Measurements from ENCODE around the gene SLC17A7.

The SLC17A7 gene

DNA sequence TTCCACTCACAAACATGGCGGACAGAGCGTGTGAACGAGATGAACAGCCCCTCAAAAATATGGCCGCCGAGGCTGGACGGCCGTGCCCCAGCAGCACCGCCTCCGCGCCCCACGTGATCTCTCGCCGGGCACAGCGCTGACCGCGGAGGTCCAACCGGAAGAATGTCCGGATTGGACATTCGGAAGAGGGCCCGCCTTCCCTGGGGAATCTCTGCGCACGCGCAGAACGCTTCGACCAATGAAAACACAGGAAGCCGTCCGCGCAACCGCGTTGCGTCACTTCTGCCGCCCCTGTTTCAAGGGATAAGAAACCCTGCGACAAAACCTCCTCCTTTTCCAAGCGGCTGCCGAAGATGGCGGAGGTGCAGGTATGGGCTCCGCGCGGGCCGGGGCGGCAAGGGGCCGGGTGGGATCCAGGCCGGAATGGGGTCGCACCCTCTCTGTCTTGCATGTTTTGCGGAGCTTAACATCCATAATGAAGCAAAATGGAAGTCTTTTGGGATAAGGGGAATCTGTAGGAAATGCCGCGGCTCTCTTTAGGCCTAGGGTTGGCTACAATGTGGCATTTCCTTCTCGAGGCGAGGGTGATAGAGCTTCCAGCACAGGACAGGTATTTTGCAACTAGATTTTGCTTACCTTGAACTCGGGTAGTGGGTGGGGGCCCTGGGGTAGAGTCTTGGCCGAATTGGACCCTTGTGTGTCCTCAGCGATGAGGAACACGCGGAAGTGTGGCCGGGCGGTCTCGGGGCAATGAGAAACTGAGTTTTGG is 46.1 kb upstream of the SLC17A7 start, which contains the start of gene RPL13A:
Gene RPL13A (plus strand): TSS at position 332 of the 769 bp plus-strand sequence. CDS start 22 bp downstream, at position 354.
- TF ChIP-seq, protein P1, sequence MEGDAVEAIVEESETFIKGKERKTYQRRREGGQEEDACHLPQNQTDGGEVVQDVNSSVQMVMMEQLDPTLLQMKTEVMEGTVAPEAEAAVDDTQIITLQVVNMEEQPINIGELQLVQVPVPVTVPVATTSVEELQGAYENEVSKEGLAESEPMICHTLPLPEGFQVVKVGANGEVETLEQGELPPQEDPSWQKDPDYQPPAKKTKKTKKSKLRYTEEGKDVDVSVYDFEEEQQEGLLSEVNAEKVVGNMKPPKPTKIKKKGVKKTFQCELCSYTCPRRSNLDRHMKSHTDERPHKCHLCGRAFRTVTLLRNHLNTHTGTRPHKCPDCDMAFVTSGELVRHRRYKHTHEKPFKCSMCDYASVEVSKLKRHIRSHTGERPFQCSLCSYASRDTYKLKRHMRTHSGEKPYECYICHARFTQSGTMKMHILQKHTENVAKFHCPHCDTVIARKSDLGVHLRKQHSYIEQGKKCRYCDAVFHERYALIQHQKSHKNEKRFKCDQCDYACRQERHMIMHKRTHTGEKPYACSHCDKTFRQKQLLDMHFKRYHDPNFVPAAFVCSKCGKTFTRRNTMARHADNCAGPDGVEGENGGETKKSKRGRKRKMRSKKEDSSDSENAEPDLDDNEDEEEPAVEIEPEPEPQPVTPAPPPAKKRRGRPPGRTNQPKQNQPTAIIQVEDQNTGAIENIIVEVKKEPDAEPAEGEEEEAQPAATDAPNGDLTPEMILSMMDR (IDR thresholded peaks at IDR 0.05; ENCODE audit: low read depth, low read length, missing control alignments), result no peak
- H3K4me3 ChIP-seq (replicated peaks; ENCODE audit: low read depth, low read length), result peak within 1 kb of the TSS; percentile 100
- DNase-seq (ENCODE audit: extremely low read depth, low read depth), result peak; percentile 98

DNA sequence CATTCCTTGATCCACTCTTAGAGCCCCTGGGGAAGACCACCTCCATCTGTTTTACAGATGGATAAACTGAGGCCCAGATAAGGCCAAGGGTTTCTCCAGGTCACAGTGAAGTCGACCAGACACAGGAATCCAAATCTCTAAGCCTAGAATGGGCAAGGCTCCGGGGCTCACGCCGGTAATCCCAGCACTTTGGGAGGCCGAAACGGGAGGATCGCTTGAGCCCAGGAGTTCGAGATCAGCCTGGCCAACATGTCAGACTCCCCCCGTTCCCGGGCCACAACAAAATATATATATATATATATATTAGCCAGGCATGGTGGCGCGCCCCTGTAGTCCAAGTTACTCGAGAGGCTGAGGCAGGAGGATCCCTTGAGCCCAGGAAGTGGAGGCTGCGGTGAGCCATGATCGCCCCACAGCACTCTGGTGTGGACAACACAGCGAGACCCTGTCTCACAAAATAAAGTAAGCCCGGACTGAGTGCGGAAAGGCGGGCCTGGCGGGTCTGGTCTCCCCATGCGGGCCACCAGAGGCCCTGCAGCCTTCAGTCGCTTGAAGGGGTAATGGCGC is 45.5 kb upstream of the SLC17A7 start:
- no peak overlapping the region for H3K4me3 ChIP-seq (replicated peaks; ENCODE audit: low read depth, low read length)
- TF ChIP-seq, protein P1 (IDR thresholded peaks at IDR 0.05; ENCODE audit: low read depth, low read length, missing control alignments), result no peak
- no peak for DNase-seq (ENCODE audit: extremely low read depth, low read depth)

DNA sequence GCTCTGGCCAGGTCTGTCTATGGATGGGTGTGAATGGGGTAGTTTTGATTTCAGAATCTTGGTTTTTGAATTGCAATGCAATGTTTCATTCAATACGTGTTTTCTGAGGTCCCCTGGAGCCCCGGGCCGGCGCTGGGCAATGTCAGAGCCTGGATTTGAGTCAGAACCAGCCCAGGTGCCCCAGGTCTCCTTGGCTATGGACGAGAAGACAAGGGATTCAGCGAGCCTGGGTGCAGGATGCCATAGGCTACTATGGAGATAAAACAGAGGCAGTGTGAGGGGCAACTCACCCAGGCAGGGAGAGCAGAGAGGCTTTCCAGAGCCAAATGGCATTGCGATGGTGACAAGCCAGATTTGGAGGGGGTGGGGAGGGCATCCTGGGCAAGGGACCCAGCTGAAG is 44.9 kb upstream of the SLC17A7 start:
- no peak for DNase-seq (ENCODE audit: extremely low read depth, low read depth)
- TF ChIP-seq, protein P1 (IDR thresholded peaks at IDR 0.05; ENCODE audit: low read depth, low read length, missing control alignments), result no peak
- H3K4me3 ChIP-seq (replicated peaks; ENCODE audit: low read depth, low read length), result no peak overlapping the region

DNA sequence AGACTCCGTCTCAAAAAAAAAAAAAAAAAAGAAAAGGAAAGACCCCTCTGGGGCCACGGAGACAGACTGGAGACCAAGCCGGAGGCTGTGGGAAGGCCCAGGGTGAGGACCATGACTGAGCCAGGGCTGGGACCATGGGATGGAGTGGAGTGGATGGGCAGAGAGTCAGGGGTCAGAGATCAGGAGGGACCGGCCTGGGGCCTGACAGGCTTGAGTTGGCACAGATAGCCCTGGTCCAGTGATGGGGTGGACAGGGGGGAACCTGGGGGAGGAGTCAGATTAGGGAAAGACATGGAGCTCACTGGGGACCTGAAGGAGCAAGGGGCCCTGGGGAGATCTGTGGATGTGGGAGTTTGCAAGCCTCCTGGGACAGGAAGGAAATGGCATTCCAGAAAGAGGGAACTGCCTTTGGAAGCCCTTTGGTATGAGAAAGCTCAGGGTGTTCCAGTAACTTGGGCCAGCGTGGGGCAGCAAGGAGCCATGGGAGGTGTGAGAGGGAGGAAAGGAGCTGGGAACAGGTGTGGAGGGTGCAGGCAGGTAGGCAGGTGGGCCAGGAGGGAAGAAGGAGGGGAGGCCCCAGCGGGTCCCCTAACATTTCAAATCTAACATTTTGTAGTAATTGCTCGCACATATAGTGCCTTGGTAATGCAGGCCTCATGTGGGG is 39.8 kb upstream of the SLC17A7 start:
- DNase-seq (ENCODE audit: extremely low read depth, low read depth), result no peak
- TF ChIP-seq, protein P1 (IDR thresholded peaks at IDR 0.05; ENCODE audit: low read depth, low read length, missing control alignments), result no peak
- no peak overlapping the region for H3K4me3 ChIP-seq (replicated peaks; ENCODE audit: low read depth, low read length)

DNA sequence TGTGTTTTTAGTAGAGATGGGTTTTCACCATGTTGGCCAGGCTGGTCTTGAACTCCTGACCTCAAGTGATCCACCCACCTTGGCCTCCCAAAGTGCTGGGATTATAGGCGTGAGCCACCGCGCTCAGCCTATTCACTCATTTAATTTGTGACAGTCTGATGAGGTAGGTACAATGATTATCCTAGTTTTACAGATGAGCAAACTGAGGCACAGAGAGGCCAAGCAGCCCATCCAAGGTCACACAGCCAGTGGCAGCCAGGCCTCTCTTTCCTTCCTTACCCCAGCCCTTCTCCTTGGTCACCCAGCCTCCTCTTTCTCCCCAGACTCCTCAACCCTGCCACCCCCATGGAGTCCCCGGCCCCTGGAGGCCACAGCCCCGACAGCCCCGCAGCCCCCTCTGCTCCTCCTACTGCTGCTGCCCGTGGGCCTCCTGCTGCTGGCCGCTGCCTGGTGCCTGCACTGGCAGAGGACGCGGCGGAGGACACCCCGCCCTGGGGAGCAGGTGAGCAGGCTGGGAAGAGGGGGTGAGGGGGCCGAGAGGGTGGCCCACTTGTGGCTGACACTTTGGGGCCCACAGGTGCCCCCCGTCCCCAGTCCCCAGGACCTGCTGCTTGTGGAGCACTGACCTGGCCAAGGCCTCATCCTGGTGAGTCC is 38.8 kb upstream of the SLC17A7 start:
- no peak for DNase-seq (ENCODE audit: extremely low read depth, low read depth)
- TF ChIP-seq, protein P1 (IDR thresholded peaks at IDR 0.05; ENCODE audit: low read depth, low read length, missing control alignments), result no peak

DNA sequence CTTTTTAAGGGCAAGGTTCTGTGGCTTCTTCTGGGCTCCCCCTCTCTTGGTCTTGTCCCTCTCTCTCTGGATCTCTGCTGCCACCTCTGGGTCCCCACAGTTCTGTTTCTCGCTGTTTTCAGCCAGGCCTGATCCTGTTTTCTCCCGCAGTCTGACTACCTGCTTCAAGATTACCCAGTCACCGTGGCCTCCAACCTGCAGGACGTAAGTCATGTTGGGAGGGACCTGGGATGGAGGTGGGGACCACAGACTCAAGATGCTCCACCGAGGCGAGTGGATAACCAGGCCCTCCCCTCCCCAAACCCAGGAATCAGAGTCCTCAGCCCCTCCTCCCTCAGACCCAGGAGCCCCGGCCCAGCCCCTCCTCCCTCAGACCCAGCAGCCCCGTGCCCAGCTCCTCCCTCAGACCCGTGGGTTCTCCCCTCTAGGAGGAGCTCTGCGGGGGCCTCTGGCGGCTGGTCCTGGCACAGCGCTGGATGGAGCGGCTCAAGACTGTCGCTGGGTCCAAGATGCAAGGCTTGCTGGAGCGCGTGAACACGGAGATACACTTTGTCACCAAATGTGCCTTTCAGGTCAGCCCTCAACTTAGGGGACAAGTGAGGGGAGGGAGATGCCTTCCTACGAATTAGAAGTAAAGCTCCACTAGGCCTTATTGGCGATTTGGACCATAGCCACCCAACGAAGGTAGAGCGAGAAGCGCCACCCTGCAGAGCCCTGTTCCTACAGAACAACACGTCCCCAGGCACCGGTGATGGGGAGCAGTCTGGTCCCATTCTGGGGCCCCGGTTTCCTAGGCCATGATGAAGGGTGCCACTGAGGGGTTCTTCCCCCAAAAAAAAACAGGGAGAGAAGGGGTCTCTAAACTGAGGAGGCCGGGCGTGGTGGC is 34.9 kb upstream of the SLC17A7 start:
- H3K4me3 ChIP-seq (replicated peaks; ENCODE audit: low read depth, low read length), result no peak overlapping the region

More for the DNA sequence above, 38.8 kb upstream of the SLC17A7 start:
- H3K4me3 ChIP-seq (replicated peaks; ENCODE audit: low read depth, low read length), result no peak overlapping the region

More for the DNA sequence above, 34.9 kb upstream of the SLC17A7 start:
- TF ChIP-seq, protein P1 (IDR thresholded peaks at IDR 0.05; ENCODE audit: low read depth, low read length, missing control alignments), result peak; percentile 65
- DNase-seq (ENCODE audit: extremely low read depth, low read depth), result no peak
